ENCODE measurements around the gene CSN3. TPM values are rescaled to one million over a fixed set of nuclear protein-coding genes. Genes with fewer than 3 reads are reported as not detected.

CSN3 gene
- total RNA-seq, 2 donors from 2014 or later = not detected

- Mint-ChIP-seq H3K4me1 (ENCODE audit: low read depth) (no peaks in the 10 kb centered on the region), H3K27me3 (ENCODE audit: low read depth) (no peaks in the 10 kb centered on the region)
Observed at GRCh38 chr4:70239884-70240591, 2.4 kb upstream of the CSN3 start.

GRCh38 chr4:70243091-70243490, 694 bp downstream of the CSN3 start:
- ATAC-seq (replicated peaks in 1 of 2) = no peak
- no peak for DNase-seq
- Mint-ChIP-seq H3K4me3 (no peak overlapping the region), H3K9me3 (no peaks in the 10 kb centered on the region), H3K27me3 (ENCODE audit: low read depth) (no peaks in the 10 kb centered on the region), H3K36me3 (ENCODE audit: insufficient read depth in 2 of 2) (no peaks in the 10 kb centered on the region), H3K4me1 (ENCODE audit: low read depth) (no peaks in the 10 kb centered on the region), H3K27ac (no peak overlapping the region)

More at GRCh38 chr4:70239884-70240591, 2.4 kb upstream of the CSN3 start:
- ATAC-seq (replicated peaks in 1 of 2) = no peak
- DNase-seq = no peak
- H3K4me3 Mint-ChIP-seq = no peak overlapping the region
- no peaks in the 10 kb centered on the region for H3K36me3 Mint-ChIP-seq (ENCODE audit: insufficient read depth in 2 of 2)
- H3K27ac Mint-ChIP-seq = no peak overlapping the region
- H3K9me3 Mint-ChIP-seq = no peaks in the 10 kb centered on the region

GRCh38 chr4:70251250-70251944, 9.0 kb downstream of the CSN3 start:
- Mint-ChIP-seq H3K27me3 (ENCODE audit: low read depth) (no peaks in the 10 kb centered on the region), H3K4me1 (ENCODE audit: low read depth) (no peaks in the 10 kb centered on the region), H3K36me3 (ENCODE audit: insufficient read depth in 2 of 2) (no peaks in the 10 kb centered on the region), H3K9me3 (no peaks in the 10 kb centered on the region), H3K27ac (no peak overlapping the region), H3K4me3 (no peak overlapping the region)
- no peak for DNase-seq
- ATAC-seq (replicated peaks in 1 of 2) = no peak

- Mint-ChIP-seq H3K4me1 (ENCODE audit: low read depth) (no peaks in the 10 kb centered on the region), H3K9me3 (no peaks in the 10 kb centered on the region), H3K27me3 (ENCODE audit: low read depth) (no peaks in the 10 kb centered on the region), H3K4me3 (no peak overlapping the region), H3K36me3 (ENCODE audit: insufficient read depth in 2 of 2) (no peaks in the 10 kb centered on the region), H3K27ac (no peak overlapping the region)
- ATAC-seq (replicated peaks in 1 of 2) (no peak), DNase-seq (no peak)
Observed at GRCh38 chr4:70251945-70252277, 9.5 kb downstream of the CSN3 start.

- Mint-ChIP-seq H3K36me3 (ENCODE audit: insufficient read depth in 2 of 2) (no peaks in the 10 kb centered on the region), H3K9me3 (peaks cover 3 to 4% of the 10 kb centered on the region in 2 donors), H3K4me1 (ENCODE audit: low read depth) (no peaks in the 10 kb centered on the region), H3K27ac (no peak overlapping the region), H3K4me3 (no peak overlapping the region), H3K27me3 (ENCODE audit: low read depth) (no peaks in the 10 kb centered on the region)
- DNase-seq (no peak), ATAC-seq (replicated peaks in 1 of 2) (no peak)
Observed at GRCh38 chr4:70269674-70270073, 27.3 kb downstream of the CSN3 start.

GRCh38 chr4:70277121-70277520, 34.7 kb downstream of the CSN3 start:
- H3K4me3 Mint-ChIP-seq = no peak overlapping the region
- no peak for ATAC-seq (replicated peaks in 1 of 2)
- H3K36me3 Mint-ChIP-seq (ENCODE audit: insufficient read depth in 2 of 2) = no peaks in the 10 kb centered on the region
- H3K9me3 Mint-ChIP-seq = peaks cover 0 to 4% of the 10 kb centered on the region in 2 donors
- no peak for DNase-seq
- no peaks in the 10 kb centered on the region for H3K4me1 Mint-ChIP-seq (ENCODE audit: low read depth)
- H3K27ac Mint-ChIP-seq = no peak overlapping the region
- H3K27me3 Mint-ChIP-seq (ENCODE audit: low read depth) = no peaks in the 10 kb centered on the region

- no peak overlapping the region for H3K4me3 Mint-ChIP-seq
- no peaks in the 10 kb centered on the region for H3K36me3 Mint-ChIP-seq (ENCODE audit: insufficient read depth in 2 of 2)
- no peaks in the 10 kb centered on the region for H3K27me3 Mint-ChIP-seq (ENCODE audit: low read depth)
- DNase-seq (no peak), ATAC-seq (replicated peaks in 1 of 2) (no peak)
- no peaks in the 10 kb centered on the region for H3K4me1 Mint-ChIP-seq (ENCODE audit: low read depth)
- no peaks in the 10 kb centered on the region for H3K9me3 Mint-ChIP-seq
- no peak overlapping the region for H3K27ac Mint-ChIP-seq
Observed at GRCh38 chr4:70280567-70280966, 38.2 kb downstream of the CSN3 start.

GRCh38 chr4:70288651-70289050, 46.3 kb downstream of the CSN3 start:
- ATAC-seq (replicated peaks in 1 of 2) (no peak), DNase-seq (no peak)
- no peak overlapping the region for H3K27ac Mint-ChIP-seq
- H3K4me1 Mint-ChIP-seq (ENCODE audit: low read depth) = no peaks in the 10 kb centered on the region
- no peaks in the 10 kb centered on the region for H3K27me3 Mint-ChIP-seq (ENCODE audit: low read depth)
- peaks cover 0 to 1% of the 10 kb centered on the region in 2 donors for H3K9me3 Mint-ChIP-seq
- H3K36me3 Mint-ChIP-seq (ENCODE audit: insufficient read depth in 2 of 2) = no peaks in the 10 kb centered on the region
- no peak overlapping the region for H3K4me3 Mint-ChIP-seq

- ATAC-seq (replicated peaks in 1 of 2) = no peak
- Mint-ChIP-seq H3K9me3 (no peaks in the 10 kb centered on the region), H3K27ac (no peak overlapping the region), H3K36me3 (ENCODE audit: insufficient read depth in 2 of 2) (no peaks in the 10 kb centered on the region), H3K4me3 (no peak overlapping the region), H3K4me1 (ENCODE audit: low read depth) (no peaks in the 10 kb centered on the region), H3K27me3 (ENCODE audit: low read depth) (no peaks in the 10 kb centered on the region)
- no peak for DNase-seq
Observed at GRCh38 chr4:70291341-70291740, 48.9 kb downstream of the CSN3 start.

- no peak for ATAC-seq (replicated peaks in 1 of 2)
- H3K4me3 Mint-ChIP-seq = no peak overlapping the region
- no peaks in the 10 kb centered on the region for H3K27me3 Mint-ChIP-seq (ENCODE audit: low read depth)
- DNase-seq = no peak
- H3K27ac Mint-ChIP-seq = no peak overlapping the region
- H3K9me3 Mint-ChIP-seq = peaks cover 0 to 6% of the 10 kb centered on the region in 2 donors
- H3K4me1 Mint-ChIP-seq (ENCODE audit: low read depth) = no peaks in the 10 kb centered on the region
- H3K36me3 Mint-ChIP-seq (ENCODE audit: insufficient read depth in 2 of 2) = no peaks in the 10 kb centered on the region
Observed at GRCh38 chr4:70297576-70297975, 55.2 kb downstream of the CSN3 start.

GRCh38 chr4:70298051-70298450, 55.7 kb downstream of the CSN3 start:
- Mint-ChIP-seq H3K27ac (no peak overlapping the region), H3K9me3 (peaks cover 0 to 6% of the 10 kb centered on the region in 2 donors), H3K4me3 (no peak overlapping the region), H3K4me1 (ENCODE audit: low read depth) (no peaks in the 10 kb centered on the region), H3K36me3 (ENCODE audit: insufficient read depth in 2 of 2) (no peaks in the 10 kb centered on the region), H3K27me3 (ENCODE audit: low read depth) (no peaks in the 10 kb centered on the region)
- DNase-seq (no peak), ATAC-seq (replicated peaks in 1 of 2) (no peak)

GRCh38 chr4:70299643-70300042, 57.2 kb downstream of the CSN3 start:
- DNase-seq = no peak
- no peak overlapping the region for H3K27ac Mint-ChIP-seq
- H3K9me3 Mint-ChIP-seq = peaks cover 0 to 6% of the 10 kb centered on the region in 2 donors
- ATAC-seq (replicated peaks in 1 of 2) = no peak
- no peak overlapping the region for H3K4me3 Mint-ChIP-seq
- no peaks in the 10 kb centered on the region for H3K27me3 Mint-ChIP-seq (ENCODE audit: low read depth)
- no peaks in the 10 kb centered on the region for H3K4me1 Mint-ChIP-seq (ENCODE audit: low read depth)
- no peaks in the 10 kb centered on the region for H3K36me3 Mint-ChIP-seq (ENCODE audit: insufficient read depth in 2 of 2)

- Mint-ChIP-seq H3K27ac (no peak overlapping the region), H3K4me1 (ENCODE audit: low read depth) (no peaks in the 10 kb centered on the region), H3K36me3 (ENCODE audit: insufficient read depth in 2 of 2) (no peaks in the 10 kb centered on the region), H3K9me3 (peaks cover 0 to 6% of the 10 kb centered on the region in 2 donors), H3K27me3 (ENCODE audit: low read depth) (no peaks in the 10 kb centered on the region), H3K4me3 (no peak overlapping the region)
- ATAC-seq (replicated peaks in 1 of 2) = no peak
- no peak for DNase-seq
Observed at GRCh38 chr4:70300215-70300614, 57.8 kb downstream of the CSN3 start.
